NCI-H774 (cell line): ENCODE data around the gene ATP8A2.
"Not testable (repeated sequence)": the region's sequence is repeated elsewhere in the genome, so short reads cannot be mapped to it uniquely, and the experiment has no call there.

ENCODE experiments used
- DNase-seq: peaks from one replicate; lab custom pipeline; 2025; lab: John Stamatoyannopoulos, UW

The ATP8A2 gene

DNA sequence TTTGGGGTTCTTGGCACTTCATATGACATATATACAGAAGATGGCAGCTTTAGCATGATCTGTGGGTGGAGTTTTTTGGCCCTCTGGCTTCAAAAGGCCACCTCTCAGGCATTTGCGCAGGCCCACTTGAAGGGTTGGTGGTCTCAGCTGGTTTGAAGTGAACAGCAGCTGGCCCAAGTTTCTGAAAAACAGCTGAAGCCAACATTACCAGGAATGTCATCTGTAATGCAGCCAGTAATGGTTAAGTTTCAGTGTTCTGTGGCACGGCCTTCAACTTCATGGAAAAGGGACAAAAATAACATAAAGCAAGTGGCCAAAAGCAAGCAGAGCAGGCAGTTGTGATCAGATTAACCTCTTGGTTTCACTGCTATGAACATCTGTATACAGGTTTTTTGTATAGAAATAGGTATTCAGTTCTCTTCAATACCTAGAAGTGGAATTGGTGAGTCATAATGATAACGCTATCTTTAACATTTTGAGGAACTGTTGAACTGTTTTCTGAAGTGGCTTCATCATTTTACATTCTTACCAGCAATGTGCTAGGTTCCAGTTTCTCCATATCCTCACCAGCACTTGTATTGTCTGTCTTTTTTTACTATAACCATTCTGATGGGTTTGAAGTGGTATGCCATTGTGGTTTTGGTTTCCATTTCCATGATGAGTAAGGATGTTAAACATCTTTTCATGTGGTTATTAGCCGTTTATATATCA, 434.6 kb downstream of the ATP8A2 start:
- DNase-seq, result no peak

DNA sequence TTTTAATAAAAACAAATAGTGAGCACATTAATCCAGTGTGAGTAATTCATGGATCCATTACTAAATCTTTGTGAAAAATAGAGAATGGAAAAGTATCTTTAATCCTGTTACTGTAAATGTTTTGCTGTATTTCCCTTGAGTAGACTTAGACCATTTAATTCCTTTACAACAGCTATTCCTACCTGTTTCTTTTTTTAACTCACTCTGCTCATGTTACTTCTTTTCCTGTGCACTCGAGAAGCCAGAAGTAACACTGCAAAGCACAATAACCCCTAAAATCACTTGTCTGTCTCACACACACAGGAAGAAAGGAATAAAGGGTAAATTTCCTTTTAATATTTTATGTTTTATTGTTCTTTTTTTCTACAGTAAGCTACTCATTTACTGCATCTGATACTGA, 435.8 kb downstream of the ATP8A2 start:
- DNase-seq, result no peak

DNA sequence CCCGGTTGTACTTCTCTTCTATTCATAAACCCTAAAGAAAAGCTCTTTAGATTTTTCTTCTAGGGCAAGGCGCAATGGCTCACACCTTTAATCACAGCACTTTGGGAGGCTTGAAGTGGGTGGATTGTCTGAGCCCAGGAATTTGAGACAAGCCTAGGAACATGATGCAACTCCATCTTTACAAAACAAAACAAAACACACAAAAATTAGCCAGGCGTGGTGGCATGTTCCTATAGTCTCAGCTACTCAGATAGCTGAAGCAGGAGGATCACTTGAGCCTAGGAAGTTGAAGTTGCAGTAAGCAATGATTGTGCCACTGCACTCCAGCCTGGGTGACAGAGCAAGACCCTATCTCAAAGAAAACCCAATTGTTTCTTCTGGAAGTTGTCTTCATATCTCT, 439.7 kb downstream of the ATP8A2 start:
- no peak for DNase-seq

DNA sequence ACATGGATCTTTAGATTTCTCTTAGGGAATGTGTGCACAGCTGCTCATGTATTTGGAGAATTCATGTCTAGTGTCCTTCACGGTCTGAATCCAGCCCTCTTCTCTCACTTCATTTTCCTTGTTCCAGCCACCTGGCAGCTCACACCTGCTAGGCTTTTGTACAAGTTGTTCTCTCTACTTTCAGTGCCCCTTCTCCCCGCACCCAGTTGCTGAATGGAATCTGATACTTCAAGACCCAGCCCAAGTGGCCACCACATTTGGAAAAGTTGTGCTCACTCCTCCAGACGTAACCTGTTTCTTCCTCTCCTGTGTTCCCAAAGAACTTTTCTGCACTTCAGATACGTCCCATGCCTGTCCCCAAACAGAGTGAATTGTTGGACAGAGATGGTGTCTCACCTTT, 444.5 kb downstream of the ATP8A2 start:
- no peak for DNase-seq

DNA sequence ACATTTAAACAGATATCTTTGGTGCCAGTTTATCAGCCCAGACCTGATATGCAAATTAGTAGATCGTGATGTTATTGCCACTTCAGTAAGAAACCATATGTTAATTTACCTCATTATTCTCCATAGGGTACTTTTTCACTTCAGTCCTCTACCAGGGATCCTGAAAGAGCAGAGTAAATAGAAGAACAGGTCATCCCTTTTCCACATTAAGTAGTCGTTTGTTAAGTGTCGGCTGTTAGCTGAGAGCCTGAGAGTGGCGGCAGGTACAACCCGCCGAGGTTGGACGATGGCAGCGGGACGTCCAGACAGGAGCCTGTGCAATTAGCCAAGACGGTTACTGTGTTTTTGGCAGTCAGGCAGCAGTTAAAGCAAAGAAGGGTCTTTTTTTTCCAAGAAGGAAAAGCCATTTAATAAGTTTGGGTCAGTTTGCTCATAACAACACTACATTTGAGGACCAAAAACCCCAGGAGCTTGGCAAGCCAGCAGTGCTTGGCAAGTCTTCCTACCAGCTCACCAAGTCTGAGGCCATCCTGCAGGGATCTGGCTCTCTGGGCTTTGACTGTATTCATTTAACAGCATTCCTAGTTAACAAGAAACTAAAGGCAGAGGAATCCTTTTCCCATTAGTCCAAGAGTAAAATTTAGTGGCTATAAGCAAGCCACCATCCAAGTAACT, 448.2 kb downstream of the ATP8A2 start:
- peak; percentile 24 for DNase-seq

DNA sequence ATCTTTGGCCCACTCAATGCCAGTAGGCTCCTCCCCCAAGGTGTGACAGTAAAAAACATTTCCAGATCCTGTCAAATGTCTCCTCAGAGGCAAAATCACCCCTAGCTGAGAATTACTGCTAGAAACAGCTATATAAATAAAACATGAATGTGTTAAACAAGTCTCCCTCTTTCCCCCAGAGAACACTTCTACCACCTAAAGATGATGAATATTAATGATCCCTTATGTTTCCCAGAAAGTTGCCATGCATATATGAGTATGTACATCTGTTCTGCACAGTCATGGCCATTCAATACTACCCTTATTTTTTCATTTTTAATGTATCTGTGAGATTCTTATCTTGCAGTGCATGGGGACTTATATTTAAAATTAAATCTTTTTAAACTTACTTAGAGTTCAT, 450.0 kb downstream of the ATP8A2 start:
- no peak for DNase-seq

DNA sequence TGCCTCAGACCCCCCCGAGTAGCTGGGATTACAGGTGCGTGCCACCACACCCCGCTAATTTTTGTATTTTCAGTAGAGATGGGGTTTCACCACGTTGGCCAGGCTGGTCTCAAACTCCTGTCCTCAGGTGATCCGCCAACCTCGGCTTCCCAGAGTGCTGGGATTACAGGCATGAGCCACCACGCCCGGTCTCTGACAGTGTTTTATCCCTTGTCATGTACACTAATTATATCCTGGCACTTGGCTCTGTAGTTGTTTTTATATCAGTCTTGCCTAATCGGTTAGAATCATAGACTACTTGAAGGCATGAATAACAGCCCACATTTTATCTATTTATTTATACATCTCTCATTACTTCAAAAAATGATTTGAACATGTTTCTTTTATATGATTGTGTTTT, 455.4 kb downstream of the ATP8A2 start:
- not testable (repeated sequence) for DNase-seq

DNA sequence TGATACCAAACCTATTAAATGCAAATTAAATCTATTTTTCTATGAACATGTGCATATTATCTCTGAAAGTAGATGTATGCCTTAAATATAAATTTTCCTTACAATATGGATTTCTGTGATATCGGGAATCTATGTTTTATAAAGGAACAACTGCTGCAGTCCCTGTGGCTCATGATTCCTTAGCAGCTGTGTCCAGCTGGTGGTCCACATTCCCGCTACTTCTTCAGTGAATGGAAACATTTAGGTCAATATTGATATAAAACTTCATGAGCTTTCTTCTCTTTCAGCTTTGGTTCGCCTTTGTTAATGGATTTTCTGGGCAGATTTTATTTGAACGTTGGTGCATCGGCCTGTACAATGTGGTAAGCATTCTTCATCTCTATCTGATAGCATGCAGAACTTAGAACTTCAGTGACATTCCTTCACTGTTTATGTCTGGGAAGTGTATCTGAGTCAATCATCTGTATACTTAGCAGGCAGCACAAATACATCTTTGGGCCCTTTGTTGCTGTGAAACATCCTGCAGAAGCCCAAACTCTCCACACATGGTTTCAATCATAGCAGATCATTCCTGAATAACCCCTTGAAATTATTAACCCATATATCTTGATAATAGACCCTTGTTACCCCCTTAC, 456.2 kb downstream of the ATP8A2 start:
- no peak for DNase-seq

DNA sequence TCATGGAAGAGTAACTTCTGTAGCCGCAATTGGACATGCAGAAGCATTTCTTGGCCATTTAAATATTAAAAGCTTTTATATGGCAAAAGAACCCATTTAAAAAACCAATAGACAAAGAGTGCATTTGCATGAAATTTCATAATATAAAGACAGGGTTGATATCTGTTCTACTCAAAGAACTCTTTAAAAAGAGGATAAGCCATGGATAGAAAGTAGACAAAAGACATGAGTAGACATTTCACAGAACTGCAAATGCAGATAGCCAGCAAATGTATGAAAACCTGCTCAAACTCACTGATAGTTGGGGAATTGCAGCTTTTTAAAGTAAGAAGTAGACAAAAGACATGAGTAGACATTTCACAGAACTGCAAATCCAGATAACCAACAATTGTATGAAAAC, 462.0 kb downstream of the ATP8A2 start:
- no peak for DNase-seq

DNA sequence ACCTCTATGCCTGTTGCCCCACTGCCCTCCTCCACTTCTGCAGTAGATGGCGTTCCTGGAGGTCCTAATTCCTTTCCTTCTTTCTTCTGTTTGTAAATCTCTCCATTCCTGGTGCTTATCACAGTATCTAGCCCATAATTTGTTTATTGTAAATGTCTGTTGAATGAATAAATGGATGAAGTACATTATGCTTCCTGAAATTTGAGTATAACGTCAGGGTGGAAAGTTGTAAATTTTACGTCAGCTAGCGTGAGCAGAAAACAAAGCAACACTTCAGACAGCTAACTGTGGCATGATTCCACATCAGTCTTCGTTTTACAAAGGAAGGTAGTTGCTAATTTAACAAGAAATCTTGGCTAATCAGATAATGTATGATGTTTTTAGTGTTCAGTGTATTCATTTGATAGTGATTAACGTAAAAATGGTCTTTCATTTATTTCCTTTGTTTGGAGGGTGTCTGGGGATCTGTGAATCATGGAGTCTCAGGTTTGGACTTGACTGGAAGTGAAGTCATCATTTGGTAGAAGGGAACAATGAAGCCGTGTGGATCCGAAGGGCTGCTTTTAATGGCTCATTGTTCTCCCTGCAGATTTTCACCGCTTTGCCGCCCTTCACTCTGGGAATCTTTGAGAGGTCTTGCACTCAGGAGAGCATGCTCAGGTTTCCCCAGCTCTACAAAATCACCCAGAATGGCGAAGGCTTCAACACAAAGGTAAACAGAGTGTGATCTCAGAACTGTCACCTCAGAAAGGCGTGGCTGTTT, 465.0 kb downstream of the ATP8A2 start:
- no peak for DNase-seq

DNA sequence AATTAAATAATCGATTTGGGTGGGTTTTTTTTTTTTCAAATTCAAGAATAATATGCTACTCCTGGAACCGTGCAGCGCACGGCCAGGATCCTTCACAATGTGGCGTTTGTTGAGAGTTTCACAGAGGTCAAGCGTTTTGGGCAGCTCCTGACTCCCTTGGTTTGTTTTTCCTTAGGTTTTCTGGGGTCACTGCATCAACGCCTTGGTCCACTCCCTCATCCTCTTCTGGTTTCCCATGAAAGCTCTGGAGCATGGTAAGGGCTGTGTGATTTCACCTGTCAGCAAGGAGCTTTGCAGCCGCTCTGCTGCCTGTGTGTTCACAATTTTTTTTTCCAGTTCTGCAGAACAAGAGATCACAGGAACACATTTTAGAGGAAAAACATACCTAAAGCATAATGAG, 467.6 kb downstream of the ATP8A2 start:
- no peak for DNase-seq

DNA sequence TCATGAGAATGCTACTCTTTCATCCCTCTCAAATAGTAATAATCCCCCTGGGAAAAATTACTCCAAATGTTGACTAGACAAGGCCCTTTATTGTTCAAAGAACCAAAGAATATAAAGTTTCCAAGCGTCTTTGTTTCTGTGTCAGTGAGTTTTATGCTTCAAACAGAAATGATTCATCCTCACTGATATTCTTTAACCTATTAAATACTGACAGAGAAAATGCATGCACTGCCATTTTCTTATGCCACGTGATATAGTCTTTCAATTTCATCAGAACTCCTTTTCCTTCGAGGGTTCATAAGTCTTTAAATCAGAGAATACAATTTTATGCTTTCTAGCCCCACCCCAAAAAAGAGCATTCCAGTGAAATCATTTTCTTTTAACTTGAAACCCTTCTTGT, 468.5 kb downstream of the ATP8A2 start:
- DNase-seq, result no peak

DNA sequence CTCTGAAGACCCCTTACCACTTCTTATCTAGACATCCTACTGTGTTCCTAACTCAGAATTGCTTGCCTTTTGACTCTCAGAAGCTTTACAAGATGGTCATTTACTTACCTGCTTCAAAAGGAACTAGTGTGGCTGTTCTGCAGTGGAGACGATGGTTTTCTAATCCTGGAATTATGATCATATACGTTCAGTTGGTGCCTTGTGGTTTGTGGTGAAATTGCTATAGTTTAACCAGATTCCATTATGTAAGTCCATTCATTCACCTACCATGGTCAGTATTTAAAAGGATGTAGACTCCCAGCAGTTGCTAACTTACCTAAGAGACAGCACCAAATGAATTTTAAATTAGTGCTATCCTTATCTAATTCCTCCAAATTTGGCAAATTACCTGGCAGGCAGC, 469.2 kb downstream of the ATP8A2 start:
- DNase-seq, result no peak

DNA sequence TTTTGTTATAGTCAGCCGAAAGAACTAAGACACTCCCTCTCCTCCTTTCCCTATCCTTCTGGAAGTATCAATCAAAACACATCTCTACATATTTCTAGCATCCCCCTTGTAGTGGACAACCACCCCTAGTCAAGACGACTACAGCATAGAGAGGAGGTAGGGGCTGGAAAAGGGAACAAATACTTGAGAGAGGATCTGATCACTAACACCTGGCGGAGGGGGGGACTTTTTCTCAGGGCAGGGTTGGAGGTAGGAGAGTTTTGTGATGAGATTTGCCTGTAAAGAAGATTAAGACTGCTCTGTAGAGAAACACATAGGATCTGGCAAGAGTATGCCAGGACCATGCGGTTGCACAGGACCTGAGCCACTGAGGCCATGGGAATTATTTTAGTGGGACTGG, 471.9 kb downstream of the ATP8A2 start:
- DNase-seq, result no peak

DNA sequence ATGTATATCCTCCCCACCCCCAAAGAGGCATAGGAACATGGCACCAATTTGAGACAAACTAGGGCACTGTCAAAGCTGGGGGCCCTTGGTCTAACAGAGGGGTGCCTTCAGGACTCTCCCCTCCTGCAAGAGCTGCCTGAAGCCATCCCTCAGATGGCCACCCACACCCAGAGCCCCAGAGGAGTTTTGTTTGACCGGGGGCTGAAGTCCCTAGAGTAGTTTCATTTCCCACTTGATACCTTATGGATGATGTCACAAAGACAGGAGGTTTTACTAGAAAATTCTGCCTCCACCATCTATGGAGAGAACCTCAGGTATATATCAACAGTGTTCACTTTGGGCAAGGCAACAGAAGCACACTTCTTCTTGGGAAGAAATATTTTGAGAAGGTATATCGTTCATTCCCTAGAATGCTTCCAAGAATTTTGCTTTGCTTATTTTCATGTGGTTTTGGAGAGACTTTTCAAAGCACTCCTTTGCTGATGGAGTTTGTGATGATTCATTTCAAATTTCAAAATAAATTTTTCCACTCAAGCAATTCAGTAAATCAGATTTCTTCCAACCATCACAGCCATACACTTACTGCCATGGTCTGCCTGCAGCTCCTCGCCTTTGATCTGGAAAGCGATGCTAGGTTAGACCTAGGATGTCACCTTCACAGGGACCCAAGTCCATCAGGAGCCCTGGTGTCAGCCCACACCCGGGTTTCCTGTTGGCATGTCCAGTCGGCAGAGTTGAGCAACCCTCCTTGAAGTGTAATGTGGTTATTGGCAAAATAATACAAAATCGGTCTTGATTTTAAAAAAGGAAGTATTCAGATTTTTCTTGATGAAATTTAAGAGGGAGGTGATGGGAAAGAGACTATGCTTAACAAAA, 473.0 kb downstream of the ATP8A2 start:
- DNase-seq, result no peak

DNA sequence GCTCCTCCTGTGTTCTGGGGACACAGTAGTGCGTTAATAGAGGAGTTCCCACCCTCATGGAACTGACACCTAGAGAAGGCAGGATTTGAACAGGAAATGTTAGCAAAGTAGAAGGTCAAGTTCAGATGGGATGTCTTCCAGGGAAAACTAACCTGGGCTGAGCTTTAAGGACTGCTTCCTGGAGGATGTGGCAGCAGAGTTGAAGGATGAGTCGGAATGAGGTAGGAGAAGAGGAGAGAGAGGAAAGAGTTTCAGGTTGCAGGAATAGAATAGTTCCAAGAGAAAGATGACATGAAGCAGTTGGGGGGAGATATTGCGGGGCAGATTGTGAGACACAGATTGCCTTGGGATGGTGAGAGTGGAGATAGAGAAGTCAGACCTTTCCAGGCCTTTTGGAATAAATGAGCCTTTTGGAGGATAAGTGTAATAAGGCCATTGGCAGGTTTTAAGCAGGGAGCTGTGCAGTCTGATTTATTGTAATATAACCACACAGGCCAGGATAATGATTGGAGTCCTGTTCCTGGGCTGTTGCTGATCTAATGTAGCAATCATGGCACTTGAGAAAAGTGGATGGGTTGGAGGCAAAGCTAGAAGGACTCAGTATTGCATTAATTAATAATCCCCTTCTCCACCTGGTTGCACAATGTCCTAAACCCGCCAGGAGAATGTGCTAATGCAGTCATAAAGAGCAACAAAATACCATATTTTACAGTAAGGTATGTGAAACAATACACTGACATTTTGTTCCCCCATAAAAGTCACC, 474.6 kb downstream of the ATP8A2 start:
- no peak for DNase-seq

DNA sequence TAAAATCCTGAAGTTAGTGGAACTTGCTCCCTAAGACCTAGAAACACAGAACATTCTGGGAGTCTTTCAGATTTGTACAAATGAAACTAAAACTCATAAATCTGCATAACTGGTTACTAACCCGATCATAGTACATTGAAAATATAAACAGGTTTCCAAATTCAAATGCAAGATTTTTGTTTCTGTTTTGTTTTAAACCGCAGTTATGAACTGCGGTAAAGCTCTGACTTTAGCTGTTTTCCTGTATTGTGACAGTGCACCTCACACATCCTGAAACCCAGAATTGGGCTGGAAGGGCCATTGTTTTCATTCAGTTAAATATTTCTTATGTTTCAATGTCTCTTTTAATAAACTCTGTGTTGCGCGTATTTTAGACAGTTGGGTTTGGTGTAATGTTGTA, 475.4 kb downstream of the ATP8A2 start:
- no peak for DNase-seq

DNA sequence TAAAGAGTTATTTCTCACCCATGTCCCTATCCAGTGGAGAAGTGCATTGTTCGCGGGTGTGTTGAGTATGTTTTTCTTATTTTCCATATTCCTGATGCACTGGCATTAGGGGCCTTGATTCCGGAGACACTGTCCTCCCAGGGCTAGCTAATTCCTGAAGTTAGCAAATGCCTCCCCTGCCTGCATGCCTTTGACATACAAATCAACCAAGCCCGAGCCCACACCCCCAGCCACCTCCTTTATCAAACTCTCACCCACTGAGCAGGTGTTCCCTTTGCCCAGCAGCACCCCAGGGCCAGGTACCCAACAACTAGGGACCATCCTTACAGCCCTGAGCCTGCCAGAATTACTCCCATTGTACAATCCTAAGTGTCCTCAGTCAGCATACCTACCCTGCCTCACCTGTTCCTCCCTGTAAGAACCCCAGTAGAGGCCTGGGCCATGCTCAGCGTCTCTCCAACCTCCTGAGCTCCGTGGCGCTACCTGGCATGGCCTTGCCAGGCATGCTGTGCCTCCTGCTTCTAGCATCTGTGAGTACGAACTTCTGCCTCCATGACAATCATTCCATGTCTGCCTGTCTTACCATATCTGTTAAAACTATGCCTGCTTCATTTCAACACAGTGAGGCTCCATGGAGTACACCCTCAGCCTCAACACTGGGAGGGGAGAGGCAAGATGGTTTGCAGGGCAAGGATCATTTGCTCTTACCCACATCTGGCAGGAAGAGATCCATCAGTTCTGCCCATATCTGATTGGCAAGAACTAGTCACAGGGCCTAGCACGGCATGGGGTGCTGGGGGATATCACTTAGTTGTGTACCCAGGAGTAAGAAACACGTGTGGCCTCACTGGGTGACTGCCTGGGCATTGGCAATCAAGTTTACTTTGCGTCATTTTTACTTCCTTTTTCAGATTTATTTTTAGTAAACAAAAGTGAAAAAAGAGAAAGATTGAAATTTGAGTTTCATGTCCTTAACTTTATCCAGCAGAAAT, 476.2 kb downstream of the ATP8A2 start:
- no peak for DNase-seq

DNA sequence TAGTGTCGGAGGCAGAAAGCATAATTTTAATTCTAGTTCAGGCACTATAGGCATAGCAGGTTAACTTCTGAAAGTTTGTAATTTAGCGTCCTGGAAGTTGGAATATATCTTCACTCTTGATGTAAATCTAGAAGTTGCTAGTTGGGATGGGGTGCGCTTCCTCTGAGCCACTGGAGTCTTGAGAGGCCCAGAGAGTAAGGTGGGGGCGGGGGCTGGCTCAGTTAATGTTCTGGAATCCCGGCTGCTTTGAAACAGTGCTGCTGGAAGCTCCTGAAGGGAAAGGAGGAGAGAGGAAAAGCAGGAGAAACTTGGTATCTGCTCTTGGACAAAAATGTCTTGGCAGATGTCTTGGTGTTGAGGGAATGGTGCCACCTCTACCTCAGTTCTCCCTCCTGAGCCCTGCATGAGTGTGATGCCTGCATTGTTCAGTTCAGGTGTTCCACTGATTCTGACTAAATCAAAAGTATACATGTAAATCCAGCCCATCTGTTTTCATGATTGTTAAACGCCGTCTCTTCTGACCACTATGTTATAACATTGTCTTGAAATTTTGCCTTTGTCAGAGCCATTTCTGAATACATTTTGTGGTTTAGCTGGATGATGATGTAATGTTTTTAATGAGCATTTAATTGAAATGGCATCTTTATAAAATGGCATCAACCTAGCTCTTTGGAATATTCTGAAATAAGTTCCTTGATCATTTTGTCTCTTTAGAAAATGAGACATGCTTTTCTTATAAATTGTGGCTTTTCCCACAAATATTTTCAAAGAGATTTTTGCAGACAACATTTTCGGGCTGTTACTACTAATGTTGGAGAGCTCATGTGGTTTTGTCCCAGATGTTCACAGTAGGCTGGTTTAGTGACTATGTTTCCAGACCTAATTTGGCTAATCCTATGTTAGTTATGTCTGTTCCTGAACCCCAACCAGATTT, 477.3 kb downstream of the ATP8A2 start:
- DNase-seq, result no peak
